ENCODE measurements around the gene MGAM2. TPM values are rescaled to one million over a fixed set of nuclear protein-coding genes. Genes with fewer than 3 reads are reported as not detected.

Gene MGAM2
- total RNA-seq, 1 experiment from 2014 or later, result not detected

- DNase-seq (ENCODE audit: extremely low read depth, low read depth), result no peak
Observed at GRCh38 chr7:142263598-142264380, 152.3 kb downstream of the MGAM2 start.

Other genes with a start within 250 kb of the MGAM2 start
- gene OR9A4, start 195.3 kb upstream of the MGAM2 start, total RNA-seq (2014; rRNA removed; shearing (Covaris generic)), result not detected in 2 replicates
- not detected in 2 replicates for gene CLEC5A, start 164.7 kb upstream of the MGAM2 start, total RNA-seq (2014; rRNA removed; shearing (Covaris generic))
- not detected in 2 replicates for gene TAS2R38, start 137.9 kb upstream of the MGAM2 start, total RNA-seq (2014; rRNA removed; shearing (Covaris generic))
- not detected in 2 replicates for gene MGAM, start 115.8 kb upstream of the MGAM2 start, total RNA-seq (2014; rRNA removed; shearing (Covaris generic))
- not detected in 2 replicates for gene PRSS58, start 146.3 kb downstream of the MGAM2 start, total RNA-seq (2014; rRNA removed; shearing (Covaris generic))

All from NCI-H460 (cell line).